Parathyroid adenoma (tissue), 2 donors: ENCODE data around the gene MAP3K7.

Source experiments
- H2AFZ ChIP-seq: fragments of 300-600 bp; sonication (generic); one replicate; pipeline ENCODE4 v1.7.0; 2017; ENCODE audit warnings: antibody characterized with exemption, mild to moderate bottlenecking
- H3K27ac ChIP-seq: fragments of 300-600 bp; sonication (generic); one replicate; pipeline ENCODE4 v1.7.0; 2017
- H3K27me3 ChIP-seq: fragments of 300-600 bp; sonication (generic); one replicate; pipeline ENCODE4 v1.7.0; 2017; ENCODE audit warnings: low read length; ENCODE audit not compliant: control insufficient read depth, insufficient read depth
- H3K36me3 ChIP-seq: fragments of 300-600 bp; sonication (generic); one replicate; pipeline ENCODE4 v1.7.0; 2017; ENCODE audit warnings: low read length; ENCODE audit not compliant: control insufficient read depth, insufficient read depth
- H3K4me1 ChIP-seq: fragments of 300-600 bp; sonication (generic); one replicate; pipeline ENCODE4 v1.7.0; 2017; ENCODE audit warnings: control low read depth
- H3K4me2 ChIP-seq: fragments of 300-600 bp; sonication (generic); one replicate; pipeline ENCODE4 v1.7.0; 2017; ENCODE audit warnings: low read length
- H3K4me3 ChIP-seq: fragments of 300-600 bp; sonication (generic); one replicate; pipeline ENCODE4 v1.7.0; 2017; ENCODE audit warnings: low read depth, low read length
- H3K79me2 ChIP-seq: fragments of 300-600 bp; sonication (generic); one replicate; pipeline ENCODE4 v1.7.0; 2017; ENCODE audit warnings: control low read depth
- H3K9ac ChIP-seq: fragments of 300-600 bp; sonication (generic); one replicate; pipeline ENCODE4 v1.7.0; 2017; ENCODE audit warnings: mild to moderate bottlenecking
- H3K9me3 ChIP-seq: fragments of 300-600 bp; sonication (generic); one replicate; pipeline ENCODE4 v1.7.0; 2017; ENCODE audit warnings: low read length; ENCODE audit not compliant: control insufficient read depth
- TF ChIP-seq, protein P1 (sequence below): fragments of 300-600 bp; sonication (generic); IDR thresholded peaks from one replicate; pipeline ENCODE4 v1.7.0; 2017; ENCODE audit warnings: antibody characterized with exemption, mild to moderate bottlenecking
- donor health status: primary hyperparathyroidism.

The MAP3K7 gene

DNA sequence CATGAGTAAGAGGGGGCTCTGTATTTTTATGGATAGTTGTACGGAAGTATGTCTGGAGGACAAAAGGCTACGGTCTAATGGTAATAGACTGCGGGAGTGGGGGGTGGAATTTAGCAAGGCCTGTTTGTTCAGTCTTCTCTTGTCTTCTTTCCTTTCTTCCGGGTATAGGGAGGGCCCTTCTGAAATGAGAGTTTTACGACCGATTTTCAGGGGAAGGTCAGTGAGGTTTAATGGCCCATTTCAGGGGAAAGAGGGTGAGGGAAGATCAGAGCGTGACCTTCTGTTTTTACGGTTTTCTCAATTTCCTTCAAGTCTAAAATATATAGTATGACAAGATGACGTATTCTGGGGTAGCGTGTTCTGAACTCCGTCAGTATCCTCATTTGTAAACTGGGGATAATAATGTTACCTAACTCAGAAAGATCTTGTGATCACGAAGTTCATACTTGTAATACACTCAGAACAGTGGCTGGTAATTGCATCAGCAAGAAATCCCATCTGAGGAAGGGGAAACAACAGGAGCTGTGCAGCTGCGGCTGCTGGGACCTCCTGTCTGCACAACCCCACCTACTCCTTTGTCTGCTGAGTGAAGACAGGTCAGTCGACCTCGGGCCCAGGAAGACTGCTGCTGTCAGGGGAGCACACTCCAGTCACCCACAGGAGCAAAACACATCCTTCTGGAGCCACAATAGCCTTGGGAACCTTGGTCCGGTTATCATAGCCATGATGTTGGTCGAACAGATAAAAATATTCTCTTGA is 90.4 kb downstream of the MAP3K7 start:
- Histone ChIP-seq H3K9me3 (no peaks in the 10 kb centered on the region), H3K4me2 (no peak overlapping the region), H3K9ac (no peak overlapping the region), H3K27ac (no peak overlapping the region), H3K79me2 (no peaks in the 10 kb centered on the region), H3K4me3 (no peak overlapping the region), H2AFZ (no peak overlapping the region), H3K27me3 (no peaks in the 10 kb centered on the region), H3K4me1 (no peaks in the 10 kb centered on the region), H3K36me3 (no peaks in the 10 kb centered on the region)
- TF ChIP-seq, protein P1, sequence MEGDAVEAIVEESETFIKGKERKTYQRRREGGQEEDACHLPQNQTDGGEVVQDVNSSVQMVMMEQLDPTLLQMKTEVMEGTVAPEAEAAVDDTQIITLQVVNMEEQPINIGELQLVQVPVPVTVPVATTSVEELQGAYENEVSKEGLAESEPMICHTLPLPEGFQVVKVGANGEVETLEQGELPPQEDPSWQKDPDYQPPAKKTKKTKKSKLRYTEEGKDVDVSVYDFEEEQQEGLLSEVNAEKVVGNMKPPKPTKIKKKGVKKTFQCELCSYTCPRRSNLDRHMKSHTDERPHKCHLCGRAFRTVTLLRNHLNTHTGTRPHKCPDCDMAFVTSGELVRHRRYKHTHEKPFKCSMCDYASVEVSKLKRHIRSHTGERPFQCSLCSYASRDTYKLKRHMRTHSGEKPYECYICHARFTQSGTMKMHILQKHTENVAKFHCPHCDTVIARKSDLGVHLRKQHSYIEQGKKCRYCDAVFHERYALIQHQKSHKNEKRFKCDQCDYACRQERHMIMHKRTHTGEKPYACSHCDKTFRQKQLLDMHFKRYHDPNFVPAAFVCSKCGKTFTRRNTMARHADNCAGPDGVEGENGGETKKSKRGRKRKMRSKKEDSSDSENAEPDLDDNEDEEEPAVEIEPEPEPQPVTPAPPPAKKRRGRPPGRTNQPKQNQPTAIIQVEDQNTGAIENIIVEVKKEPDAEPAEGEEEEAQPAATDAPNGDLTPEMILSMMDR = no peak

DNA sequence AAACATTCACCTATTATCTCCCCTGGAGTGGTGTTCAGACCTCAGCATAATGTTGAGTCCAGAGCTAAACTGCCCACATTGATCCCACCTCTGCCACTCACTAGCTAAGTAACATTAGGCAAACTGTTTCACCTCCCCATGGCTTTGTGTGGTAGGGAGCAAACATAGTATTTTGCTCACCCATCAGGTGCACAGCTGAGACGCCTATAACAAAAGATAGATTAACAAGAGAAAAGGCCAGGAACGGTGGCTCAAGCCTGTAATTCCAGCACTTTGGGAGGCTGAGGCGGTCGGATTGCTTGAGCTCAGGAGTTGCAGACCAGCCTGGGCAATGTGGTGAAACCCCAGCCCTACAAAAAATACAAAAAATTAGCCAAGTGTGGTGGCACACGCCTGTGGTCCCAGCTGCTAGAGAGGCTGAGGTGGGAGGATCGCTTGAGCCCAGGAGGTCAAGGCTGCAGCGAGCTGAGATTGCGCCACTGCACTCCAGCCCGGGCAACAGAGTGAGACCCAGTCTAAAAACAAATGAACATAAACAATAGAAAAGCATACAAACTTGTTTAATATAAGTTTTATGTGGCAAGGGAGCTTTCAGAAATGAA is 91.6 kb downstream of the MAP3K7 start:
- no peak overlapping the region for H3K4me2 ChIP-seq
- no peaks in the 10 kb centered on the region for H3K4me1 ChIP-seq
- no peaks in the 10 kb centered on the region for H3K36me3 ChIP-seq
- no peaks in the 10 kb centered on the region for H3K9me3 ChIP-seq
- H2AFZ ChIP-seq = no peak overlapping the region
- TF ChIP-seq, protein P1 = no peak
- H3K79me2 ChIP-seq = no peaks in the 10 kb centered on the region
- no peak overlapping the region for H3K27ac ChIP-seq
- no peak overlapping the region for H3K9ac ChIP-seq
- no peak overlapping the region for H3K4me3 ChIP-seq
- no peaks in the 10 kb centered on the region for H3K27me3 ChIP-seq

DNA sequence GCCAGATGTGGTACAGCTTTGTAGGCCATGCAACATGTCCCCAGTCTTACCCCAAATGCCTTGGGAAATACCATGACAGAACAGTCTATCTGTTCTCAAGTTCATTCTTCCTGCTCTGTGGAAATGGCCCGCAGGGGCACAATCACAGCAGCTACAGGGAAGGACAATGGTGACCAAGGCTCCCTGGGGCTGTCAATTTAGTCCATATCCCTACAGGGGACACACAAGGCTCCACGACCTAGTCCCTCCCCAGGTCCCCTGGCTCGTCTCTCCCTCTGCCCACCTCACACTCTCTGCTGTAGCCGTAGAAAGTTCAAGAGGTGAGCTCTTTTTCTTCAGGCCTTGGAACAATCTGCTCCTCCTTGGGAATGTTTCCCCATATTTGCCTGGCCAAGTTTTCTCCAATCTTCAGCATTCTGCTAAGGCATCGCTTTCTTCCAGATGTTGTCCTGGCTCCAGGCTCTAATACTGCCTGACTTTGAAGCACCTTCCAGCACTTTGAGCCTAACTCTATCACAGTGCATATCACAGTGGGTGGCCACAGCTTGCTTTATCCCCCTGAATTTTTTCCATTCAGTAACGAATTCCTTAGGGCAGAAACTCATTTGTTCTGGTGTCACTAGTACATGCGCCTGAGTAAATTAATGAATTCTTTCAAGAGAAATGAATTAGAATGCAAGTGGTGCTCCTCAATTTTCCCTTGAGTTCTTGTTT is 92.6 kb downstream of the MAP3K7 start:
- no peak overlapping the region for H3K9ac ChIP-seq
- H3K4me2 ChIP-seq = no peak overlapping the region
- H3K36me3 ChIP-seq = no peaks in the 10 kb centered on the region
- no peaks in the 10 kb centered on the region for H3K79me2 ChIP-seq
- H3K9me3 ChIP-seq = no peaks in the 10 kb centered on the region
- H3K27ac ChIP-seq = no peak overlapping the region
- TF ChIP-seq, protein P1 = no peak
- no peaks in the 10 kb centered on the region for H3K4me1 ChIP-seq
- no peak overlapping the region for H2AFZ ChIP-seq
- H3K4me3 ChIP-seq = no peak overlapping the region
- no peaks in the 10 kb centered on the region for H3K27me3 ChIP-seq

DNA sequence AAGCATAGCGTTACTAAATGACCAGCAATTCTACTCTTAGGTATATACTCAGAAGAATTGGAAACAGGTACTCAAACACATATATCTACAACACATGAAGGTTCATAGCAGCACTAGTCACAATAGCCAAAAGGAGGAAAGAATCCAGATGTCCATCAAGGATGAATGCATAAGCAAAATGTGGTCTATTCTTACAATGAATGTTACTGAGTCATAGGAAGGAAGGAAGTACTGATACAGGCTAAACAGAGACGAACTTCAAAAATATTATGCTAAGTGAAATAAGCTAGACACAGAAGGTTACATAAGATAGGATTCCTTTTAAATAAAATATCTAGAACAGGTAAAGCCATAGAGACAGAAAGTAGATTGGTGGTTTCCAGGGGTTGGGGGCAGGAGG is 93.5 kb downstream of the MAP3K7 start:
- Histone ChIP-seq H3K4me3 (no peak overlapping the region), H2AFZ (no peak overlapping the region), H3K36me3 (no peaks in the 10 kb centered on the region), H3K27ac (no peak overlapping the region), H3K4me2 (no peak overlapping the region), H3K9me3 (no peaks in the 10 kb centered on the region), H3K79me2 (no peaks in the 10 kb centered on the region), H3K4me1 (no peaks in the 10 kb centered on the region), H3K27me3 (no peaks in the 10 kb centered on the region), H3K9ac (no peak overlapping the region)
- TF ChIP-seq, protein P1 = no peak
